Measurements from ENCODE around the gene USP32. TPM values are rescaled to one million over a fixed set of nuclear protein-coding genes. Genes with fewer than 3 reads are reported as not detected.

The USP32 gene
- total RNA-seq, 2 donors from 2014 or later: 54.1 to 74.3 TPM

DNA sequence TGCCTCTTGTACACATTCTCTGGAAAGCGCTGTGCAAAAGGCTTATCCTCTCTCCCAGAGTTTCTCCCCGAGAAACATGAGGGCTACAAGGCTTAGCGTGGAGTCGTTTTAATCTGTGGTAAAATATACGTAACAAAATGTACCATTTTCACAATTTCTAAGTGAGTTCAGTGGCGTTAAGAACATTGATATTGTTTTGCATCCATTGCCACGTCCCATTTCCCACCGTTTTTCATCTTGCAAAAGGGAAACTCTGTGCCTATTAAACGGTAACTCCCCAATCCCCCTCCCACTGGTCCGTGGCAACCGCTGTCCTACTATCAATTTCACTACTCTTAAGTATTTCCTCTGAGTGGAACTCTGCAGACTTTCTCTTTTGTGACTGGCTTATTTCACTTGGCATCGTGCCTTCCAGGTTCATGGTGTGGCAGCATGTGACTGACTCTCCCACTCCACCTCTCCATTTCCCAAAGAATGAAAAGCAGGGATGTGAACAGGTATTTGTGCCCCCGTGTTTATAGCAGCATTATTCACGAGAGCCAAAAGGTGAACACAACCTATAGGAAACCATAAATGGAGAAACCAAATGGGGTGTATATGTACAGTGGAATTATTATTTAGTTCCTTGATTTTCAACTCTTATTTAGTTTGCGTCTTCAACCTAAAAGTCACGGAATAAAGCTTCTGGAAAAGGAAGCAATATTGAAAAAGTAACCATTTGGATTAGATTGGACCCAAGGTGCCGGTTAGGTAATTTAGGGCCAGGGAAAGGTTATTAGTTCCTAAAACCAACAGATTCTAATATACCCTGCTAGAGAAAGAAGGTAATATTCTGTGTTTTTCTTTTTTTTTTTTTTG lies 1.1 kb upstream of the USP32 start:
- Histone ChIP-seq H3K27me3 (ENCODE audit: control insufficient read depth, insufficient read depth, low read length, poor library complexity, severe bottlenecking) (no peaks in the 10 kb centered on the region), H3K4me3 (ENCODE audit: low read length) (peak overlapping the region; percentile 95), H3K4me1 (ENCODE audit: control insufficient read depth, insufficient read depth, low read length) (peaks cover 5% of the 10 kb centered on the region), H3K9me3 (ENCODE audit: control insufficient read depth, low read length) (no peaks in the 10 kb centered on the region), H3K36me3 (ENCODE audit: control insufficient read depth, insufficient read depth, low read length) (no peaks in the 10 kb centered on the region), H3K27ac (ENCODE audit: low read depth, low read length) (peak overlapping the region; percentile 94), H3K9ac (ENCODE audit: extremely low read depth, low read length, poor library complexity, severe bottlenecking) (peak overlapping the region; percentile 75)
- H3K27me3 Mint-ChIP-seq (ENCODE audit: insufficient read depth): no peaks in the 10 kb centered on the region
- DNase-seq: peak; percentile 60
- peak overlapping the region; percentile 98 for H3K27ac Mint-ChIP-seq
- H3K9me3 Mint-ChIP-seq: no peaks in the 10 kb centered on the region
- H3K4me3 Mint-ChIP-seq: peak overlapping the region; percentile 99
- peaks cover 39% of the 10 kb centered on the region for H3K4me1 Mint-ChIP-seq
- WGBS, 2 experiments (ENCODE audit: insufficient coverage in 1 of 2, insufficient read length in 1 of 2): 33 to 44% methylated on average over 11 to 17 of the region's 17 CpGs
- no peak for TF ChIP-seq CTCF (conservative IDR thresholded peaks at IDR 0.05)
- H3K36me3 Mint-ChIP-seq (ENCODE audit: low read depth): no peaks in the 10 kb centered on the region

- no peak for TF ChIP-seq CTCF (conservative IDR thresholded peaks at IDR 0.05)
- peaks cover 4% of the 10 kb centered on the region for H3K4me1 ChIP-seq (ENCODE audit: control insufficient read depth, insufficient read depth, low read length)
- no peaks in the 10 kb centered on the region for H3K36me3 ChIP-seq (ENCODE audit: control insufficient read depth, insufficient read depth, low read length)
- peak overlapping the region; percentile 61 for H3K27ac ChIP-seq (ENCODE audit: low read depth, low read length)
- no peak for DNase-seq
- Mint-ChIP-seq H3K9me3 (no peaks in the 10 kb centered on the region), H3K27me3 (ENCODE audit: insufficient read depth) (no peaks in the 10 kb centered on the region), H3K27ac (peak overlapping the region; percentile 94), H3K36me3 (ENCODE audit: low read depth) (no peaks in the 10 kb centered on the region), H3K4me1 (peaks cover 44% of the 10 kb centered on the region), H3K4me3 (peak overlapping the region; percentile 99)
- H3K4me3 ChIP-seq (ENCODE audit: low read length): peak overlapping the region; percentile 95
- no peaks in the 10 kb centered on the region for H3K9me3 ChIP-seq (ENCODE audit: control insufficient read depth, low read length)
- peak overlapping the region; percentile 75 for H3K9ac ChIP-seq (ENCODE audit: extremely low read depth, low read length, poor library complexity, severe bottlenecking)
- no peaks in the 10 kb centered on the region for H3K27me3 ChIP-seq (ENCODE audit: control insufficient read depth, insufficient read depth, low read length, poor library complexity, severe bottlenecking)
- WGBS, 2 experiments (ENCODE audit: insufficient coverage in 1 of 2, insufficient read length in 1 of 2): 0% methylated on average over 4 to 35 of the region's 36 CpGs
These were observed 377 bp downstream of the USP32 start for GRCh38 chr17:60391471-60392041.

GRCh38 chr17:60390925-60391470 lies 935 bp downstream of the USP32 start:
- no peaks in the 10 kb centered on the region for H3K9me3 Mint-ChIP-seq
- Histone ChIP-seq H3K4me3 (ENCODE audit: low read length) (peak overlapping the region; percentile 95), H3K9me3 (ENCODE audit: control insufficient read depth, low read length) (no peaks in the 10 kb centered on the region), H3K36me3 (ENCODE audit: control insufficient read depth, insufficient read depth, low read length) (no peaks in the 10 kb centered on the region), H3K27me3 (ENCODE audit: control insufficient read depth, insufficient read depth, low read length, poor library complexity, severe bottlenecking) (no peaks in the 10 kb centered on the region), H3K4me1 (ENCODE audit: control insufficient read depth, insufficient read depth, low read length) (no peaks in the 10 kb centered on the region), H3K9ac (ENCODE audit: extremely low read depth, low read length, poor library complexity, severe bottlenecking) (peak overlapping the region; percentile 75), H3K27ac (ENCODE audit: low read depth, low read length) (peak overlapping the region; percentile 61)
- peak overlapping the region; percentile 99 for H3K4me3 Mint-ChIP-seq
- H3K27ac Mint-ChIP-seq: peak overlapping the region; percentile 94
- H3K4me1 Mint-ChIP-seq: peaks cover 44% of the 10 kb centered on the region
- peak; percentile 72 for DNase-seq
- WGBS, 2 experiments (ENCODE audit: insufficient coverage in 1 of 2, insufficient read length in 1 of 2): 5 to 8% methylated on average over 12 to 15 of the region's 15 CpGs
- H3K27me3 Mint-ChIP-seq (ENCODE audit: insufficient read depth): no peaks in the 10 kb centered on the region
- H3K36me3 Mint-ChIP-seq (ENCODE audit: low read depth): no peaks in the 10 kb centered on the region
- TF ChIP-seq CTCF (conservative IDR thresholded peaks at IDR 0.05): no peak

All from endodermal cell (in vitro differentiated cells).